HG03558 (cell line): ENCODE results near the gene TARM1.
"Not testable (repeated sequence)": the region's sequence is repeated elsewhere in the genome, so short reads cannot be mapped to it uniquely, and the experiment has no call there.

Experiments used
- ATAC-seq: cut with Tn5 transposase; IDR thresholded peaks from one replicate; pipeline ENCODE4 v1.9.1; 2021; ENCODE audit warnings: moderate number of reproducible peaks; ENCODE audit not compliant: unreplicated experiment; ENCODE audit errors: extremely low read depth

Gene TARM1

DNA sequence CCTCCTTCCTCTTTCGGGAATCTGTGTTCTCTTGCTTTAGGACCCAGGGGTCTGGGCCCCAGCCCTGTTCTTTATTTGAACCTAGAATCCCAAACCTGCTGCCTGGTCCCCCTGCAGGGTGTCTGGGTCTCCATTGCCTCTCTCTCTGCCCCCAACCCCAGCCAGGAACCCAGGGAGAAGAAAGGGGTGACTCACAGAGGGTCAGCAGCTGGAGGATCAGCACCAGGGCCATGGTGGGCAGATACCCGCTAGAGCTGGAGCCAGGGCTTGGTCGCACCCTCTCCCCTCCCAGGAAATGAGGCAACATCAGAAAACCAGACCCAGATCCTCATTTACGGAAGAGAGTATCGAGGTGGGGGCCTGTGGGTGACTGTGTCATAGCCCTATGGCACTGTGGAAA, 19.4 kb upstream of the TARM1 start, which contains the start of gene OSCAR:
Gene OSCAR, minus strand, starts transcription at position 243 of the 400 bp plus-strand sequence. Its CDS starts 11 bp downstream, at position 232.
- ATAC-seq, result no peak

DNA sequence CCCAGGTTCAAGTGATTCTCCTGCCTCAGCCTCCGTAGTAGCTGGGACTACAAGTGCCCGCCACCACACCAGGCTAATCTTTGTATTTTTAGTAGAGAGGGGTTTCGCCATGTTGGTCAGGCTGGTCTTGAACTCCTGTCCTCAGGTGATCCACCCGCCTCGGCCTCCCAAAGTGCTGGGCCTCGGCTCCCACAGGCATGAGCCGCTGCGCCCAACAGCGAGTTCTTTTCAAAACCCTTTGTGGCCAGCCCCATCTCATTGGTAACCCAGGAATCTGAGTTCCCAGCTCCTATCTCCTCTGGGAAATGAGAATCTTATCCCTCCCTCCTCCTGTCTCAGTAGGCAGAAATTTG, 18.7 kb upstream of the TARM1 start:
- not testable (repeated sequence) for ATAC-seq

DNA sequence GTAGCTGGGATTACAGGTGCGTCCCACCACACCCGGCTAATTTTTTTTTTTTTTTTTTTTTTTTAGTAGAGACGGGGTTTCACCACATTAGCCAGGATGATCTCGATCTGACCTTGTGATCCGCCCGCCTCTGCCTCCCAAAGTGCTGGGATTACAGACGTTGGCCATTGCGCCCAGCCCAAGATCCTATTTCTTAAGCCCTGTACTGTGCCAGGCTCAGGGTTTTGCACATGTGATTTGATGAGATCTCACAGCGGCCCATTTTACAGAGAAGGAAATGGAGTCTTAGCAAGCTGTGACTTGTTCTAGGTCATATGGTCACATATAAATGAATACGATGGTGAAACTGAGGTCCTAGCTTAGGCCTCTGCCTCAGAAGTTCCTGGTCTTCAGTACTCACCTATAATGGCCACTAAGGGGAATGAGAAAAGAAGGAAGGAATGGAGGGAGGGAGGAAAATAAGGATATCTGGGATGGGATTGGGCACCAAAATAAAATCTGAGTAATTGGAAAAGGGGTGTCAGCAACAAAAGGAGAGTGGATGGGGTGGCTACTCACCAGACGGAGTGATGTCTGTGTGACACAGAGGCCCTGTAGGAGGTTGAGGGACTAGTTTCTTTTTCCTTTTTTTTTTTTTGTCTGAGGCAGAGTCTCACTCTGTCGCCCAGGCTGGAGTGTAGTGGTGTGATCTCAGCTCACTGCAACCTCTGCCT, 18.2 kb upstream of the TARM1 start:
- ATAC-seq, result no peak

DNA sequence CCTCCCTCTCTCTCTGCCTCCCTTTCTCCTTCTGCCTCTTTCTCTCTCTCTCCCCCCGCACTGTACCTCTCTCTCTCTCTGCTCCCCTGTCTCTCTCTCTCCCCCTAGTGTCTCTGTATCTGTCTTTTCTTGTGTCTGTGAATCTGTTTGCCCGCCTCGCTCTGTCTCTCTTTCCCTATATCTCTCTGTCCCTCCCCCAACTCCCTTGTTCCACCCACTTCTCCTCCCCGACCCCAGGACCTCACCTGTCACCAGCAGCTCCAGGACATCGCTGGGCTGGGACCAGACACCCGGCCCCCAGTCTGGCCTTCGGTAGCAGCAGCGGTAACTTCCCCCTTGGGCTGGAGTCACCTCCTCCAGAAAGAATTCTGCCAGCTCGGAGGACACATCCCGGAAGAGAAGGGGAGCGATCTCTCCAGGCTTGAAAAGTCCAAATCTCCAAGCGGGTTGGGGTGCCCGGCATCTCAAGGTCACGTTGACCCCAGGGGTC, 15.5 kb upstream of the TARM1 start:
- no peak for ATAC-seq

DNA sequence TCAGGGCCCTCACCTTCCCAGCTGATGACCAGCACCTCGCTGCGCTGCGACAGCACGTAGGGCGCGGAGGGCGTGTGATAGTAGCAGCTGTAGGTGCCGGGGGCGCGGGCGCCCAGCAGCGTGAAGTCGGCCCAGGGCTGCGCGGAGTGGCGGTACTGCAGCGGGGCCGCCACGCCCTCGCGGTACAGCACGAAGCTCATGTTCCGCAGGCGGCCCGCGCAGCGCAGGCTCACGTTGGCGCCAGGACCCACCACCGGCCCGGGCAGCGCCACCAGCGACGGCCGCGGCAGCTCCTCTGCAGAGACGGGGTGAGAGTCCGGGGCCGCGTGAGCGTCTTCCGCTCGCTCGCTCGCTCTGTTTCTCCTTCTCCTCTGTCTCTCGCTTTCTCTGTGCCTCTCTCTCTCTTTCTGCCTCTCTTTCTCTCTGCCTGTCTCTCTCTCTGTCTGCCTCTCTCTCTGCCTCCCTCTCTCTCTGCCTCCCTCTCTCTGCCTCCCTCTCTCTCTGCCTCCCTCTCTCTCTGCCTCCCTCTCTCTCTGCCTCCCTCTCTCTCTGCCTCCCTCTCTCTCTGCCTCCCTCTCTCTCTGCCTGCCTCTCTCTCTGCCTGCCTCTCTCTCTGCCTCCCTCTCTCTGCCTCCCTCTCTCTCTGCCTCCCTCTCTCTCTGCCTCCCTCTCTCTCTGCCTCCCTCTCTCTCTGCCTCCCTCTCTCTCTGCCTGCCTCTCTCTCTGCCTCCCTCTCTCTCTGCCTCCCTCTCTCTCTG, 14.9 kb upstream of the TARM1 start:
- not testable (repeated sequence) for ATAC-seq

DNA sequence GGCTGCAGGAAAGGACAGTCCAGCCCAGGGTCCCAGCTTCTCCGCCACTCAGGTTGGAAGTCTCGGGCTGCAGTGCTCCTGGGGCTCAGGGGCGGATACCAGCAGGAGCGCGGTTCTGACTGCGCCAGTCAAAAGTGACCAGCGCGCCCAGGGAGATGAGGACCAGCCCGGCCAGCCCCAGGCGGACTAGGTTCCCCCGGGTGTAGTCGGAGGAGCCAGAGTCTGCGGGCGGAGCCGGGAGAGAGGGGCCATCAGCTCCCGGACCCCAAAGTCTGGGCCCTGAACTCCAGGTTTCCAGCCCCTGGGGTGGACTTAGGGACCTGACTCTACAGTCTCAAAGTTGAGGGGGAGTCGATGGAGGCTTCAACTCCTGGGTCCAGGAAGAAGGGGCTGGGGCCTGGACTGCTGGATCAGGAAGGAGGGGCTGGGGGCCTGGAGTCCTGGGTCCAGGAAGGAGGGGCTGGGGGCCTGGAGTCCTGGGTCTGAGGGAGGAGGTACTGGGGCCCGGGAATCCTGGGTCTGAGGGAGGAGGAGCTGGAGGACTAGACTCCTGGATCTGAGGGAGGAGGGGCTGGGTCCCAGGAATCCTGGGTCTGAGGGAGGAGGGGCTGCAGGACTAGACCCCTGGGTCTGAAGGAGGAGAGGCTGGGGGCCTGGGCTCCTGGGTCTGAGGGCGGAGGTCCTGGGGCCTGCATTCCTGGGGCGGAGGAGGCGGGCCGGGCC, 14.1 kb upstream of the TARM1 start:
- no peak for ATAC-seq

DNA sequence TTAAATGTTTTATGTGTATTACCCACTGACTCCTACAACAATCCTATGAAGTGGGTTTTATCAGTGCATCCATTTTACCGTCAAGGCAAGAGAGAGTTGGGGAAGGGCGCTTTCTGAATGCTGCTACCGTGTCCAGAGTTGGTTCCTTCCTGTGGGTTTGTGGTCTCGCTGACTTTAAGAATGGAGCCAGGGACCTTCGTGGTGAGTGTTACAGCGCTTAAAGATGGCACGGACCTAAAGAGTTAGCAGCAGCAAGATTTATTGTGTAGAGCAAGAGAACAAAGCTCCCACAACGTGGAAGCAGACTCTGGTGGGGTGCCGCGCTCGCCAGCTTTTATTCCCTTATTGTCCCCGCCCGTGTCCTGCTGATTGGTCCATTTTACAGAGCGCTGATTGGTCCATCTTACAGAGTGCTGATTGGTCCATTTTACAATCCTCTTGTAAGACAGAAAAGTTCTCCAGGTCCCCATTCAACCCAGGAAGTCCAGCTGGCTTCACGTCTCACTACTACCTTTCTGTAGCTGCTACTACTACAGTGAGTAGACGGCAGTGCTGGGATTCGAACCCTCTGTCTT, 13.3 kb upstream of the TARM1 start:
- no peak for ATAC-seq

DNA sequence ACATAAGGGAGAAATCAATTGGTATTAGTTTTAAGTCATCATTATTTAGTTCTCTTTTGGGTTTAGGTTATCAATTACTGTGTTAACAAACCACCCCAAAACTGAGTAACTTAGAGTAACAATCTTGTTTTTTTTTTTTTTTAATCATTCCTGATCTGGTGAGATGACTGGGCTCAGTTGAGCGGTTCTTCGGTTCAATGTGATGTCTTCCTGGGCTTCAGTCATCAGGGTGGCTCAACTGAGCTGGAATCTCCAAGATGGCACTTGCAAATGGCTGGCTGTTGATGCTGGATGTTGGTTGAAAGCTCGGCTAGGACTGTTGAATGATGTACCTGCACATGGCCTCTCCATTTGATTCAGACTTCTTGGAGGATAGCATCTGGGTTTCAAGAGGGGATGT, 3.2 kb upstream of the TARM1 start:
- no peak for ATAC-seq

DNA sequence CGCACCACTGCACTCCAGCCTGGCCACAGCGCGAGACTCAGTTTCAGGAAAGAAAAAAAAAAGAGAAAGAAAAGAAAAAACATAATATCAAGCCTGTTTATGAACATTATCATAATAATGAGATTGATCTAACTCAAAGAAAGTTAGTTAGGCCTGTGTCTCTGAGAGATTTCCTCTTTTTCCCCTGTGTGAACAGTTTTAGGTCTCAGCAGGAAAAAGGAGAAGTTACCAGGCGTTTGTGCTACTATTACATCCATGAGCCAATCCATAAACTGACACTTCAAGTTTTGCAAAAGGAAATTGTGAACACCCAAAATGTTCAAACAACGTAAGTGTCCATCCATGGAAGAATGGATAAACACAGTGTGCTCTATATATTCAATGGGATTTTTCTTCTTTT, 3.8 kb downstream of the TARM1 start:
- no peak for ATAC-seq

DNA sequence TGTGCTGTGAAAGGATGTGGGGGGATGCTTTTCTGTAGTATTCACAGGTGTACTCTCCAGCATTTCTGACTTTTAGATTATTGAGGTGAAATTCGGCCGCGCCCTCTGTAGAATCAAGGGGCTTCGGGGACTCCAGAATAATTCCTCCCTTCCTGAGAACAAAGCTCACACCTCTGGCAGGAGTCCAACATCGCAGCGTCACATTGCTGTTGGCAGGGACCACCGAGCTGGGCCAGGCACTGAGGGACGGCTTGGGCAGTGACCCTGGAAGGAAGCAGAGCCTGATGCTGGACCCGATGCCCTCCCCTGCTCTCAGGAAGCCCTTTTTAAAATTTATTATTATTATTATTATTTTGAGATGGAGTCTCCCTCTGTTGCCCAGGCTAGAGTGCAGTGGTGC, 6.3 kb downstream of the TARM1 start:
- ATAC-seq, result no peak

DNA sequence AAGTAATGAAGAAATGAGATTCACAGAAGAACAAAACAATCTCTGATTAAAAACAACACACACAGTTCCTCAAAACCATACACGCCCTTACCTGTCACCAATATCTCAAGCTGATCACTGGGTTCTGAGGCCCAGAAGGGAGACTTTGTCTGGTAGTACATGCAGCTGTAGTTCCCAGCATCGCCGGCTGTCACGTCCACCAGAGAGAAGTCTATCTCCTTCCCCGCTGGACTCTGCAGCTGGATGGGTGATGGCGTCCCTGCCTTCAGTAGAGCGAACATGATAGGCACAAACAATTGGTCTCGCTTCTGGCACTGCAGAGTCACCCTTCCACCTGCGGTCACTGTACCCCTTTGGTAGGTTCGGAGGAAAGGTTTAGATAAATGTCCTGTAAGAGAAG, 7.3 kb downstream of the TARM1 start:
- ATAC-seq, result no peak

DNA sequence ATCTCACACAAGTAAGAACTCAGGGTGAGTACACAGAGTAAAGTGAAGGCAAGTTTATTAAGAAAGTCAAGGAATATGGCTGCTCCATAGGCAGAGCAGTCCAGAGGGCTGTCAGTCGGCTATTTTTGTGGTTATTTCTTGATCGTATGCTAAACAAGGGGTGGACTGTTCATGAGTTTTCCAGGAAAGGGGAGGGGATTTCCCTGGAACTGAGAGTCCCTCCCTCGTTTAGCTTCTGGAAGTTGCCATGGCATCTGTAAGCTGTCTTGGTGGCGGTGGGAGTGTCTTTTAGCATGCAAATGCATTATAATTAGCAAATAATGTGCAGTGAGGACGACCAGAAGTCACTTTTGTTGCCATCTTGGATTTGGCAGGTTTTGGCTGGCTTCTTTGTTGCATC, 11.7 kb downstream of the TARM1 start:
- ATAC-seq, result no peak

DNA sequence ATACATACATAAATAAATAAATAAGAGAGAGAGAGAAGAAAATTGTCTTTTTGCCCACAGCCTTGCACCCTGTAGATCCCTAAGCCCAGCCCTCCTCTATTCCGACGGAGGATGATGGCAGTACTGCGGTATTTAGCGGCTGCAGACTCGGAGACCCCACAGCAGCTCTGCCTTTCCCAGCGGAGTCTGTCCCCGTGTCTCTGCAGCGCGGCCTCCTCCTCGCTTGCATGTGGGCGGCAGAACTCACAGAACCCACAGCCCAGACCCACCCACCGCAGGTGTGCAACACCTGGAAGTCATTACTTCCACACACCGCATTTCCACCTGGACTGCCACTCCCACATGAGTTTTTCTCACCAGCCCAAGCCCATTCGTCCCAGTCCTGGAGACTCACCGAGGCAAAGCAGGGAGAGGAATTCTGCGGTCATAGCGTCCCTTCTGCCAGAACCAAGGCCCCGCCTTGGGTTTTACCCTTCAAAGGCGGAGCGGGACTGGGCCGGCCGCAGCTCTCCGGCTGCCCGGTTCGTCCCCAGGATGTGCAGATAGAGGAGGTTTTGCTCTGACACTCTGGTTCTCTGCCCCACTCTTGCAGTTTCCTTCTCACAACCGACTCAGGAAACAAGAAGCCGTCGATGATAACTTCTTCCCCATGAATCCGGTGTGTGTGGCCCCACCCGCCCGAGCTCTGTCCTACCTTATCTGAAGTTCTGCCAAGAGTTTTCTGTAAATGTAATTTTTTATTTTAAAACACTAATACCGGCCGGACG, 17.6 kb downstream of the TARM1 start, which contains the start of gene VSTM1:
Gene VSTM1, minus strand, starts transcription at position 548 of the 767 bp plus-strand sequence. Its CDS starts 120 bp downstream, at position 428.
- no peak for ATAC-seq

DNA sequence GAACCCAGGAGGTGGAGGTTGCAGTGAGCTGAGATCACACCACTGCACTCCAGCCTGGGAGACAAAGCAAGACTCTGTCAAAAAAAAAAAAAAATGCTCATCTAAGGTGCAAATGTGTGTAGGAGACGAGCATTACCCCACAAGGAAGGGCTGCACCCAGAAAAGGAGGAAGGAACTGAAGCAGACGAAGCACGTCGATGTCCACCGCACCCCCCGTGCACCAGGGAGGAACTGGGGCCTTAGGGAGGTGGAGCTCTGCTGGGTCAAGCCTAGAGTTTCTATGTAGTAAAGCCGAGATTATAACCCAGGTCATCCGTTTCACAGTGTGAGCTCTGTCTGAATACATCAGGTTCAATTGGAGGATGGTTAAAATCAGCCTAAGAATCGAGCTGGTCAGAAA, 18.5 kb downstream of the TARM1 start:
- no peak for ATAC-seq

DNA sequence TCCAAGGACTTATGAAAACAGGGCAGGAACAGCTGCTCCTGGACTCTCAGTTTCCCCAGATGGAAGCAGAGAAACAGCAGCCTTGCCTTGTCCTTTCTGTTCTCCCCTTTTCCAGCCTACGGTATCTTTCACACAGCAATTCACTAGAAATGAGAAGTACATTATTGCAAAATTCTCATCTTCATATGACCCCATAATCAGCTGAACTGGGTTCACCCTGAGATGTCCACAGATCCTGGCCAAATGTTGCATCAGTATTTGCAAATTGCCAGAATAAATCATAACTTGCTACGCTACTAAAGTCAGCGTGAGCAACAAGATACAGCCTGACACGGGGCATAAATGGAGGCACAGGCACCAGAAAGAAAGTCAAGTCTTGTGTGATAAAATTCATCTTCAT, 33.5 kb downstream of the TARM1 start:
- no peak for ATAC-seq

DNA sequence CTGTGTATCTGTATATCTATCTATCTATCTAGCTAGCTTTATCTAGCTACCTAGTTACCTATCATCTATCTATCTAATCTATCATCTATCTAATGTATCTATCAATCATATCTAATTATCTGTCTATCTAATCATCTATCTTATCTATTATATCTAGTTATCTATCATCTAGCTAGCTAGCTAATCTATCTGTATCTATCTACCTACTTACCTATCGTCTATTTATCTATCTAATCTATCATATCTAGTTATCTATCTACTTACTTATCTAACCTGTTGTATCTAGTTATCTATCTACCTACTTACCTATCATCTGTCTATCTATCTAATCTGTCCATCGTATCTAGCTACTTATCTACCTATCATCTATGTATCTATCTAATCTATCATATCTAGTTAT, 35.4 kb downstream of the TARM1 start:
- no peak for ATAC-seq

DNA sequence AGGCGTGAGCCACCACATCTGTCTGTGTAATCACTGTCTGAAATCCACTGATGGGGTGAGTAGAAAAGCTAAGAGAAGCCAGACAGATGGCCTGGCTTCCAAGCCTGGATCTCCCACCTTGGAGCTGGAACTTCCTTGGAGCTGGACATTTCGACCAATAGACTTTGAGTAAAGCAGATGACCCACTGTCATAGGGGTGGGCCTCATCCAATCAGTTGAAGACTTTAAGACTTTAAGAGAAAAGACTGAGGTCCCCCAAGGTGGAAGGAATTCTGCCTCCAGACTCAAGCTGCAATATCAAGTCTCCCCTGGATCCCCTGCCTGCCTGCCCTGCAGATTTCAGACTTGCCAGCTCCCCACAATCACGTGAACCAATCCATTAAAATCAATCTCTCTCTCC, 38.2 kb downstream of the TARM1 start:
- no peak for ATAC-seq

DNA sequence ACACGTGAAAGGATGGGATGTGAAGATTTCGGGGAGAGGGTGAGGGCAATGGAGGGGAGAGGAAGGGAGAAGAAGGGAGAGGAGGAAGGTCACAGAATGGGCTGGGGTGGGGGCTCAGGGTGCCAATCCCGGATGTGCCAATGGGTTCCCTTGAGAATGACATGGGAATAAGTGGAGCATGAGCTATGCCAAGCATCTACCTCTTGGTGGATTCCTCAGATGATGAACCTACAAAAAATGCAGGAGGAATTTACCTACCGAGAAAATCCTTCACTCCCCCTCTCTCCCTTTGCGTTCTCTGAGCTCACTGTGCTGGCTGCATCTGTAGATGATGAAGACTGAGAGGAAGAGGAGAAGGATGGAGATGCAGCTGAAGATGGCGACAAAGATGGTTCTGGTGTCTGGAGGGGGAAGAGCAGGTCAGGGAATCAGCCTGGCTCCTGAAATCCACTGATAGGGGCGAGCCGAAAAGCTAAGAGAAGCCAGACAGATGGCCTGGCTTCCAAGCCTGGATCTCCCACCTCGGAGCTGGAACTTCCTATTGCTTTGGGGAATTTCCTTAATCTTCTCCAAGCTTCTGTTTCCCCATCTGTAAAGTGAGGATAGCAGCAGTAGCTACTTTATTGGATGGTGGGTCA, 39.1 kb downstream of the TARM1 start:
- ATAC-seq, result no peak

DNA sequence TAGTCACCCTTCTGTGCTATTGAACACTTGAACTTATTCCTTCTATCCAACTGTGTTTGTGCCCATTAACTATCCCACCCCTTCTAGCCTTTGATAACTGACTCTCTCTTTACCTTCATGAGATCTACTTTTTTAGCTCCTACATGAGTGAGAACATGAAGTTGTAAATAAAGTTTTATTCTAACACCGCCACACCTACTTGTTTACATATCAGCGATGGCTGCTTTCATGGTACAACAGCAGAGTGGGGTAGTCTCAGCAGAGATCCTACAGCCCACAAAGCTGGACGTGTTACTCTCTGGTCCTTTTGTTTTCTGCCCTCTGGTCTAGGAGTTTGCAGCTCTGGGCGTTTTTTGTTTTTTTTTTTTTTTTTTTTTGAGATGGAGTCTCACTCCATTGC, 41.2 kb downstream of the TARM1 start:
- ATAC-seq, result no peak
